Measurements from ENCODE around the gene TMEM92. TPM values are rescaled to one million over a fixed set of nuclear protein-coding genes. Genes with fewer than 3 reads are reported as not detected.

The TMEM92 gene
- total RNA-seq, 5 donors from 2014 or later (not counting 1 experiment from before 2014, with no cell fraction given): not detected

GRCh38 chr17:50273654-50274040, 619 bp upstream of the TMEM92 start:
- Mint-ChIP-seq H3K36me3 (no peaks in the 10 kb centered on the region), H3K4me1 (peaks cover 7 to 9% (median 7%) of the 10 kb centered on the region in 3 donors), H3K9me3 (no peaks in the 10 kb centered on the region), H3K27me3 (peaks cover 40 to 48% of the 10 kb centered on the region in 2 donors), H3K27ac (no peak overlapping the region), H3K4me3 (peak overlapping the region in 1 of 3 donors; percentile 10)
- H3K27me3 ChIP-seq (replicated peaks in 1 of 2; ENCODE audit: control insufficient read depth in 2 of 2, extremely low read depth in 1 of 2, insufficient read depth in 2 of 2, low read length in 1 of 2): peaks cover 0 to 62% of the 10 kb centered on the region in 2 experiments
- CTCF ChIA-PET: interaction anchor here in 1 of 2 donors (1.0 to 1.9 kb wide), 2 partner anchors 9 to 73 kb away, joined by 3 to 13 read pairs; no protein-coding TSS in a partner anchor
- ATAC-seq (replicated peaks in 1 of 4) (no peak), DNase-seq (no peak)
- POLR2A ChIA-PET: no interaction called here
- no peak overlapping the region for H3K27ac ChIP-seq (ENCODE audit: low read length)
- no peak overlapping the region for H3K4me3 ChIP-seq (ENCODE audit: control insufficient read depth in 1 of 2, extremely low read depth in 1 of 2, low read length in 1 of 2)
- no peaks in the 10 kb centered on the region for H3K36me3 ChIP-seq (ENCODE audit: control insufficient read depth in 2 of 2, extremely low read depth in 1 of 2, insufficient read depth in 1 of 2, low read length in 1 of 2)
- H3K4me1 ChIP-seq (ENCODE audit: control insufficient read depth in 1 of 2, extremely low read depth in 1 of 2, insufficient read depth in 2 of 2, low read length in 2 of 2): peaks cover 0 to 13% of the 10 kb centered on the region in 2 experiments
- no peaks in the 10 kb centered on the region for H3K9me3 ChIP-seq
- WGBS (ENCODE audit: insufficient coverage): 80% methylated on average over 2 of the region's 8 CpGs

- H3K27ac Mint-ChIP-seq: no peak overlapping the region
- no peaks in the 10 kb centered on the region for H3K36me3 ChIP-seq (ENCODE audit: control insufficient read depth in 2 of 2, extremely low read depth in 1 of 2, insufficient read depth in 1 of 2, low read length in 1 of 2)
- H3K4me1 Mint-ChIP-seq: peaks cover 7 to 9% (median 7%) of the 10 kb centered on the region in 3 donors
- no peaks in the 10 kb centered on the region for H3K9me3 Mint-ChIP-seq
- ChIA-PET POLR2A (no interaction called here), CTCF (interaction anchor here in 1 of 2 donors (1.9 kb wide), 1 partner anchor 75 kb away, joined by 13 read pairs; no protein-coding TSS in a partner anchor)
- ATAC-seq (replicated peaks in 1 of 4): no peak
- H3K9me3 ChIP-seq: no peaks in the 10 kb centered on the region
- no peak overlapping the region for H3K4me3 ChIP-seq (ENCODE audit: control insufficient read depth in 1 of 2, extremely low read depth in 1 of 2, low read length in 1 of 2)
- H3K4me1 ChIP-seq (ENCODE audit: control insufficient read depth in 1 of 2, extremely low read depth in 1 of 2, insufficient read depth in 2 of 2, low read length in 2 of 2): peaks cover 0 to 13% of the 10 kb centered on the region in 2 experiments
- H3K27ac ChIP-seq (ENCODE audit: low read length): no peak overlapping the region
- no CpG with 5 or more reads among the region's 4 CpGs for WGBS (ENCODE audit: insufficient coverage)
- H3K4me3 Mint-ChIP-seq: peak overlapping the region in 1 of 3 donors; percentile 42
- no peak for DNase-seq
- no peaks in the 10 kb centered on the region for H3K36me3 Mint-ChIP-seq
- peaks cover 42 to 60% of the 10 kb centered on the region in 2 donors for H3K27me3 Mint-ChIP-seq
- H3K27me3 ChIP-seq (replicated peaks in 1 of 2; ENCODE audit: control insufficient read depth in 2 of 2, extremely low read depth in 1 of 2, insufficient read depth in 2 of 2, low read length in 1 of 2): peaks cover 0 to 73% of the 10 kb centered on the region in 2 experiments
These were observed 593 bp downstream of the TMEM92 start for GRCh38 chr17:50274897-50275221.

- Histone ChIP-seq H3K4me1 (ENCODE audit: control insufficient read depth in 1 of 2, extremely low read depth in 1 of 2, insufficient read depth in 2 of 2, low read length in 2 of 2) (peaks cover 0 to 13% of the 10 kb centered on the region in 2 experiments), H3K9me3 (no peaks in the 10 kb centered on the region), H3K36me3 (ENCODE audit: control insufficient read depth in 2 of 2, extremely low read depth in 1 of 2, insufficient read depth in 1 of 2, low read length in 1 of 2) (no peaks in the 10 kb centered on the region), H3K27me3 (replicated peaks in 1 of 2; ENCODE audit: control insufficient read depth in 2 of 2, extremely low read depth in 1 of 2, insufficient read depth in 2 of 2, low read length in 1 of 2) (peaks cover 0 to 78% of the 10 kb centered on the region in 2 experiments), H3K4me3 (ENCODE audit: control insufficient read depth in 1 of 2, extremely low read depth in 1 of 2, low read length in 1 of 2) (no peak overlapping the region), H3K27ac (ENCODE audit: low read length) (no peak overlapping the region)
- DNase-seq (no peak), ATAC-seq (replicated peaks in 1 of 4) (no peak)
- no peak overlapping the region for H3K4me3 Mint-ChIP-seq
- ChIA-PET POLR2A (no interaction called here), CTCF (interaction anchor here in 1 of 2 donors (0.6 to 0.8 kb wide), 2 partner anchors 57 to 75 kb away, joined by 3 to 4 read pairs; no protein-coding TSS in a partner anchor)
- WGBS (ENCODE audit: insufficient coverage): 78% methylated on average over 4 of the region's 7 CpGs
- peaks cover 42 to 61% of the 10 kb centered on the region in 2 donors for H3K27me3 Mint-ChIP-seq
- no peaks in the 10 kb centered on the region for H3K9me3 Mint-ChIP-seq
- no peaks in the 10 kb centered on the region for H3K36me3 Mint-ChIP-seq
- no peak overlapping the region for H3K27ac Mint-ChIP-seq
- peaks cover 7 to 9% (median 7%) of the 10 kb centered on the region in 3 donors for H3K4me1 Mint-ChIP-seq
These were observed 1.0 kb downstream of the TMEM92 start for GRCh38 chr17:50275279-50275678.

- H3K27me3 ChIP-seq (replicated peaks in 1 of 2; ENCODE audit: control insufficient read depth in 2 of 2, extremely low read depth in 1 of 2, insufficient read depth in 2 of 2, low read length in 1 of 2): peaks cover 0 to 85% of the 10 kb centered on the region in 2 experiments
- no peaks in the 10 kb centered on the region for H3K9me3 ChIP-seq
- WGBS (ENCODE audit: insufficient coverage): 56% methylated on average over 5 of the region's 8 CpGs
- no peak overlapping the region for H3K27ac ChIP-seq (ENCODE audit: low read length)
- ATAC-seq (replicated peaks in 1 of 4) (no peak), DNase-seq (no peak)
- Mint-ChIP-seq H3K4me3 (no peak overlapping the region), H3K27ac (no peak overlapping the region), H3K27me3 (peaks cover 48 to 72% of the 10 kb centered on the region in 2 donors), H3K9me3 (no peaks in the 10 kb centered on the region), H3K4me1 (peaks cover 7 to 9% (median 7%) of the 10 kb centered on the region in 3 donors), H3K36me3 (no peaks in the 10 kb centered on the region)
- no peaks in the 10 kb centered on the region for H3K36me3 ChIP-seq (ENCODE audit: control insufficient read depth in 2 of 2, extremely low read depth in 1 of 2, insufficient read depth in 1 of 2, low read length in 1 of 2)
- CTCF ChIA-PET: no interaction called here
- H3K4me3 ChIP-seq (ENCODE audit: control insufficient read depth in 1 of 2, extremely low read depth in 1 of 2, low read length in 1 of 2): no peak overlapping the region
- POLR2A ChIA-PET: no interaction called here
- peaks cover 0 to 13% of the 10 kb centered on the region in 2 experiments for H3K4me1 ChIP-seq (ENCODE audit: control insufficient read depth in 1 of 2, extremely low read depth in 1 of 2, insufficient read depth in 2 of 2, low read length in 2 of 2)
These were observed 2.5 kb downstream of the TMEM92 start for GRCh38 chr17:50276588-50277356.

GRCh38 chr17:50277357-50277754, 3.1 kb downstream of the TMEM92 start:
- Histone ChIP-seq H3K27me3 (replicated peaks in 1 of 2; ENCODE audit: control insufficient read depth in 2 of 2, extremely low read depth in 1 of 2, insufficient read depth in 2 of 2, low read length in 1 of 2) (peaks cover 0 to 84% of the 10 kb centered on the region in 2 experiments), H3K4me3 (ENCODE audit: control insufficient read depth in 1 of 2, extremely low read depth in 1 of 2, low read length in 1 of 2) (no peak overlapping the region), H3K9me3 (no peaks in the 10 kb centered on the region), H3K27ac (ENCODE audit: low read length) (no peak overlapping the region), H3K4me1 (ENCODE audit: control insufficient read depth in 1 of 2, extremely low read depth in 1 of 2, insufficient read depth in 2 of 2, low read length in 2 of 2) (peaks cover 0 to 13% of the 10 kb centered on the region in 2 experiments), H3K36me3 (ENCODE audit: control insufficient read depth in 2 of 2, extremely low read depth in 1 of 2, insufficient read depth in 1 of 2, low read length in 1 of 2) (no peaks in the 10 kb centered on the region)
- Mint-ChIP-seq H3K27me3 (peaks cover 50 to 74% of the 10 kb centered on the region in 2 donors), H3K36me3 (no peaks in the 10 kb centered on the region), H3K4me1 (peaks cover 7% of the 10 kb centered on the region in 3 donors), H3K9me3 (no peaks in the 10 kb centered on the region), H3K4me3 (no peak overlapping the region), H3K27ac (no peak overlapping the region)
- DNase-seq (no peak), ATAC-seq (replicated peaks in 1 of 4) (no peak)
- ChIA-PET CTCF (no interaction called here), POLR2A (no interaction called here)
- WGBS (ENCODE audit: insufficient coverage): 33% methylated on average over 1 of the region's 5 CpGs

- Histone ChIP-seq H3K27me3 (replicated peaks in 1 of 2; ENCODE audit: control insufficient read depth in 2 of 2, extremely low read depth in 1 of 2, insufficient read depth in 2 of 2, low read length in 1 of 2) (peaks cover 0 to 82% of the 10 kb centered on the region in 2 experiments), H3K36me3 (ENCODE audit: control insufficient read depth in 2 of 2, extremely low read depth in 1 of 2, insufficient read depth in 1 of 2, low read length in 1 of 2) (no peaks in the 10 kb centered on the region), H3K9me3 (no peaks in the 10 kb centered on the region), H3K4me3 (ENCODE audit: control insufficient read depth in 1 of 2, extremely low read depth in 1 of 2, low read length in 1 of 2) (no peak overlapping the region), H3K4me1 (ENCODE audit: control insufficient read depth in 1 of 2, extremely low read depth in 1 of 2, insufficient read depth in 2 of 2, low read length in 2 of 2) (peaks cover 0 to 4% of the 10 kb centered on the region in 2 experiments), H3K27ac (ENCODE audit: low read length) (no peak overlapping the region)
- ChIA-PET CTCF (interaction anchor here in 1 of 2 donors (0.6 kb wide), 1 partner anchor 247 kb away, joined by 6 read pairs; no protein-coding TSS in a partner anchor), POLR2A (no interaction called here)
- H3K4me3 Mint-ChIP-seq: no peak overlapping the region
- no peak overlapping the region for H3K27ac Mint-ChIP-seq
- H3K36me3 Mint-ChIP-seq: no peaks in the 10 kb centered on the region
- H3K9me3 Mint-ChIP-seq: no peaks in the 10 kb centered on the region
- peaks cover 47 to 68% of the 10 kb centered on the region in 2 donors for H3K27me3 Mint-ChIP-seq
- peaks cover 0 to 2% (median 1%) of the 10 kb centered on the region in 3 donors for H3K4me1 Mint-ChIP-seq
- WGBS (ENCODE audit: insufficient coverage): 85% methylated on average over 11 of the region's 14 CpGs
- ATAC-seq (replicated peaks in 1 of 4): no peak
- DNase-seq: no peak
These were observed 4.4 kb downstream of the TMEM92 start for GRCh38 chr17:50278526-50279180.
